OCI-M2 (cell line): ENCODE data around the gene ARSB.
"Not testable (repeated sequence)": the region's sequence is repeated elsewhere in the genome, so short reads cannot be mapped to it uniquely, and the experiment has no call there.

Experiments used
- DNase-seq: peaks from one replicate; lab custom pipeline; 2025; ENCODE audit not compliant: unreplicated experiment; lab: John Stamatoyannopoulos, UW

Gene ARSB

DNA sequence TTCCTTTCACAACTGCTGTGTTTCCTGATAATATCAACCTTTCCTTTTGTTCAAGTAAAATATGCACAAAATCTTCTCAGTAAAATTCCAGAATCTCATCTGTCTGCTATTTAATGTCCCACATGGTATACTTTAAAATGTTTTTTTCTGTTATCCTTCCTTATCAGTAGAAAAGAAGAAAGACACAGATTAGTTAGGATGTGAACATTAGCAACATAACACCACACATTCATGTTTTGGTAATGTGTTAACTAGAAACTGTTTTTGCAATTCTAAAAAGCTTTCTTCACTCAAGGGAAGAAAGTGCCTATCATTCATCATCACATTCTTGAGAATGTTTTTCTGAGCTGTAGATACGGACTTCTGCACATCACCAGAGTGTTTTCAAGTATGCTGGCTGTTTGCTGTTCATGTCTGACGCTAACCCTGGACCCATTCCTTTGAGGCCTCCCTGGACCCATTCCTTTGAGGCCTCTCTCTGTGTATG, 10.5 kb upstream of the ARSB start:
- no peak for DNase-seq

- DNase-seq: no peak
These were observed 8.1 kb upstream of the ARSB start for GRCh38 chr5:78993165-78993564.

DNA sequence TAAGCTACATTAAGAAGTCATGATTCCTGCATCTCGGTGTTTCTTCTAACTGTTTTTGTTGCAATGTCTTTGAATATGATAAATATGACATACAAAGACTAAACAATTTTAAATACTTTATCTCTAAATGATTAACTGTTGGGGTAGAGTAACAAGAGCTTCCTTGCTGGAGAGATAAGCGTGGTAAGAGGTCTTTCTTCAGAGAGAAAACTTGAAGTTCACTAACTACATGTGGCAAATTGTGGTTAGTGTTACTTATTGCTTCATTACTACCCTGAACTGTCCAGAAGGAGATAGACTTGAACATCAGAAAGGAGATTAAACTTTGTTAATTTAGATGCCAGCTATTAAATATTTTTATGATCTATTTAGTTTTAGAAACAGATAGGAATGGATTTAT, 7.0 kb upstream of the ARSB start:
- no peak for DNase-seq

DNA sequence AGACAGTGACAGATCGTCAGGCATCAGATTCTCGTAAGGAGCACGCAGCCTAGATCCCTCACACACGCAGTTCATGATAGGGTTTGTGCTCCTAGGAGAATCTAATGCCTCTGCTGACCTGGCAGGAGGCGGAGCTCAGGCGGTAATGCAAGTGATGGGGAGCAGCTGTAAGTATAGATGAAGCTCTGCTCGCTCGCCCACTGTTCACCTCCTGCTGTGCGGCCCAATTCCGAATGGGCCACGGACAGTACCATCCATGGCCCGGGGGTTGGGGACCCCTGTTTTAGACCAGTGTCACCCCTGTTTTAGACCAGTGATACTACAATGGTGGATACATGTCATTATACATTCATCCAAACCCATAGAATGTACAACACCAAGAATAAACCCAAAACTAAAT, 4.0 kb upstream of the ARSB start:
- DNase-seq: no peak

DNA sequence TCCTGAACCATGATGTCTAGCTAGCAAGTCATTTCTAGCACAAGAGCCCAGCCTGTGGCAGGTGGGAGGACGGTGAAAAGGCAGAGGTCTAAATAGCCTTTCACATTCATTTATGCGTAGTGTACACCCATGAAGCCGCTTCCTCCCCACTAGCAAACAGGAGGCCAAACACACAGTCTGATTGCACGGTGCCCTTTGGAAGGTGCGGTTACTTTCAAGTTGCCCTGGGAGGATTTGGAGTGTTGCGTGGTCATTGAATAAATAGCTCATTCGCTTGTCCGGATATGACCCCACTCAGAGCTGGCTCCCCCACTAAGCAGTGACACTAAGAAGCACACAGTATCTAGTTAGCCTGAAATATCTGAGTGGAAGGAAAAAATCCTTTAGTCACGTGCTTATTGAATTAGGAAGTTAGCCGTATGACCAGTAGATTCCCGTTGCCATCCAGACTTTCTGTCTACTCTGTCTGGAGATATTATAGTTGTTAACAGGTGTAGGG, 664 bp upstream of the ARSB start:
- no peak for DNase-seq

- no peak for DNase-seq
These were observed 533 bp downstream of the ARSB start for GRCh38 chr5:78984439-78985115.

DNA sequence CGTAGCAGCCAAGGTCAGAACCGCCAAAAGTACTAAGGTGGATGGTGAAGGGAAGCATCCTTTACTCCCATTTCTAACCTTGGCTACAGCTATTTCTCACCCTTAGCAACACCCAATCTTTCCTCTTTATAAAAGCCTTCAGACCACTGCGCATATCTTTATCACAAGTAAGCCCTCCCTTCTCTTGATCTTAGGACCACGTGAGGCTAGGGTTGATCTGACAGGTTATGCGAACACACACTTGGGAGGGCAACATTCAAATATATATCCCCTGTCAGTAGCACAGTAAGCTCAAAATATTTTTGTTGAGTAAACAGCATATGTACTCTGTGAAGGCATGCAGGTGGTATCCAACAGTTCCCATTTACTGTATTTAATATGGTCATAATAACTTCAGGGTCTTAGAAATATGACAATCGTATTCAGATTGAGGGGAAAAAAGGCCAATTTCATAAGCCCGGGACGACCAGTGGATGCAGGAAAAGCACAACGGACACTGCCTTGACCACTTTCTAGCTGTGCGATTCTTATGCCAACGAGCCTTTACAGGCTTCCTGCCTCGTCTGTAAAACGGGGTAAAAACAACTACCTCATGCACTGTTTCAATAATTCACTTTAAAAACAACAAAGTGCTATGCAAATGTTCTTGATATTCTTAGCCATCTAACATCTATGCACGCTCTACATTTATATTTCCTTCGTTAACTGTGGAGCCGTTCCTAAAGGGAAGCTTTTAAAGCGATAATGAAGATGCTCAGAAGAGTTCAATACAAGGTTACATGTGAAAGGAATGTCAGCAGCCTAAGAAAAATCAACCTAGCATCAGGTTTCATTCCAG, 1.3 kb downstream of the ARSB start:
- no peak for DNase-seq

DNA sequence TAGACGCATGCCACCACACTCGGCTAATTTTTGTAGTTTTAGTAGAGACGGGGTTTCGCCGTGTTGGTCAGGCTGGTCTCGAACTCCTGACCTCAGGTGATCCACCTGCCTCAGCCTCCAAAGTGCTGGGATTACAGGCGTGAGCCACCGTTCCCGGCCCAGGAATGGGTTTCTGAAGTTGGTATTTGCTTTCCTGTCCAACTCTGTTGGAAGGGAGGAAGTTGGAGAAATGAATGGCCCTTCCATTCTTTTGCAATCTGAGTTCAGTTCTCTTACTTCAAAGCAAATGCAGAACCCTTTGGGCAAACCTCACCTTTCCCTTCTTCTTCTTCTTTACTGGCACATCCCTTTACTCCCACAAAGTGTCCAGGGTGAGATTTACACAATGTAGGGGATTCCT, 1.9 kb downstream of the ARSB start:
- DNase-seq: not testable (repeated sequence)

GRCh38 chr5:78979909-78980308, 5.2 kb downstream of the ARSB start:
- no peak for DNase-seq

DNA sequence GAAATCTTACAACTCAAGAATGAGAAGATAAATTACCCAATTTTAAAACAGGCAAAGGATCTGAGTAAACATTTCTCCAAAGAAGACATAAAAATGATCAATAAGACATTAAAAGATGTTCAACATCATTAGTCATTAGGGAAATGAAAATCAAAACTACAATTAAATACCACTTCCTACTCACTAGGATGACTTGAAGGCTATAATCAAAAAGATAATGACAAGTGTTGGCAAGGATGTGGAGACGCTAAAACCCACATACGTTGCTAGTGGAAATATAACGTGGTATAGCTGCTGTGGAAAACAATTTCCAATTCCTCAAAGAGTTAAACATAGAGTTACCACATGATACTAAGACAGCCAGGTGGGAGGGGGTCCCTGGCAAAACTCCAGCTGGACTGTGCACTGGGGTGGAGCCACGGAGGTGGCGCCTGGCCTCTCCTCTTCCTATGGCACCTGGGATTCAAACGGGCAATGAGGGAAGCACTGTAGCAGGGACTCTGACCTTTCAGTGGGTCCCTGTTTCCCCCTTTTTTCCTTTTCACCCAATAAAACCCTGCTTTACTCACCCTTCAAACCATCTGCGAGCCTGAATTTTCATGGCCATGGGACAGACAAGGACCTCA, 5.9 kb downstream of the ARSB start:
- DNase-seq: no peak

DNA sequence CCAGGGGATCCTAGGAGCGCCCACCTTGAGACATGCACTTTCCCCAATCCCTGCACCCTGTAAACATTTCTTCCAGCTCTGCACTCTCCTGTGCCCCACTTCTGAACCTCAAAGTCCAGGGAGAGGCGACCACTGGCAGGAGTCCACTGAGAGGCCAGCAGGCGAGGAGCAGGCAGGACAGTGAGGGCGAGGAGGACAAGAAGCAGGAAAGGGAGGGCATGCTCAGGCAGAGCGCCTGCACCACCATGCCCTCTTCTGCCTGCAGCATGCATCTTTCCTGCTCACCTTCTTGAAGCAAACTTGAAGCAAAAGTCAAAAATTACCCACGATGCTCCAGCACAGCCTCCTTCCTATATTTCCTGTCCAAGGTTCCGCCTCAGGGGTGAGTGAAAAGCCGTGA, 10.1 kb downstream of the ARSB start:
- no peak for DNase-seq

- no peak for DNase-seq
These were observed 10.5 kb downstream of the ARSB start for GRCh38 chr5:78974601-78975000.

GRCh38 chr5:78974011-78974410, 11.1 kb downstream of the ARSB start:
- DNase-seq: no peak

DNA sequence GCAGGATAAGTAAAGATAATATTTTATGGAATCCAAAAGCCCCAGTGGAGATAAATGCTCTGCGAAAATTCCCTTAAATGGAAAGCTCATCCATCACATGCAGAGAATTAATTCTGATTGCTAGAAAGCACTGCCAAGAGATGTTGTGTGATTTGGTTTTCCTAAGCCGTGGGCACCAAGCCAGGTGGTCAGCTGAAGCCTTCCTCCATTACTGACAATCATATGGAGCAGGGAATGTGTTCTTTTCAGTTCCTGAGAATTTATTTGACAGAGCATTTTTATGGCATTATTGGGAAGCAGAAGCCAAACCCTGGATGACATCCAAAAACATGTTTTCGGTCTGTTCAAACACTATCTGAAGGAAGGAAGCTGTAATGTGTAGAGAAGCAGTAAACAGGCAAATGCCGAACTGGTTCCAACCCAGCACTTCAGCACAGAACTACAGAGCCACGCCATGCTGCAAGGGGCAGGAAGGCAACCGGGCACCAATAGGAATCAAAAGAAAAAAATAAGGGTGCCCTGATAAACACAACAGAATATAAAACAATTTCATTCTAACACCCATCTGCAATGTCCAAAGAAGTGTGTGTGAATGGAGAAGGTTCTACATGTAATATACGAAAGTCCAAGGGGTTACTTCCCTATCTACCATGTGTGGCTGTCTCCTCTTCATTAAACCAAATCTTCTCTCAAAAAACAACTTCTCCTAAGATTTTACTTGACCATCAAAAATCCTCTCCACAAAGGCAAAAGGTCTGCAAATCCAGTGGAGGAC, 12.3 kb downstream of the ARSB start:
- no peak for DNase-seq

DNA sequence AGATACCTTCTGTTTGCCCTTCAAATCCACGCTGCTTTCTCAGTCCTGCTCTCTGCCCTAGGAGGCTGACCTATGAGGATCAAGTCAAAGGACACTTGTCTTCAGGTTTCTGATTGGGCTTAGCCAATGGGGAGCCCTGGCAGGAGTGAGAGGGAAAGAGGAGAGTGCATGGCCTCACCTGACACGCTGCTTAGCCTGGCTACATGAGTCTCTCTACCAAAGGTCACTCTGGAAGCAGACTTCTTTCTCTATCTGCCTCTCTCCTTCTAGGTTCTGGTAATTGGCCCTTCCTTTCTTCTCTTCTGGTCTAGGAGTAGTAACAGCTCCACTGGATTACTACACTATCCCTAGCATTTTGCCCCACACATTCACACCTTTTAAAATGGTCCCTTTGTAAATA, 13.1 kb downstream of the ARSB start:
- DNase-seq: no peak

- no peak for DNase-seq
These were observed 16.3 kb downstream of the ARSB start for GRCh38 chr5:78968781-78969180.

- DNase-seq: no peak
These were observed 20.2 kb downstream of the ARSB start for GRCh38 chr5:78964889-78965288.

GRCh38 chr5:78961743-78962142, 23.4 kb downstream of the ARSB start:
- no peak for DNase-seq

DNA sequence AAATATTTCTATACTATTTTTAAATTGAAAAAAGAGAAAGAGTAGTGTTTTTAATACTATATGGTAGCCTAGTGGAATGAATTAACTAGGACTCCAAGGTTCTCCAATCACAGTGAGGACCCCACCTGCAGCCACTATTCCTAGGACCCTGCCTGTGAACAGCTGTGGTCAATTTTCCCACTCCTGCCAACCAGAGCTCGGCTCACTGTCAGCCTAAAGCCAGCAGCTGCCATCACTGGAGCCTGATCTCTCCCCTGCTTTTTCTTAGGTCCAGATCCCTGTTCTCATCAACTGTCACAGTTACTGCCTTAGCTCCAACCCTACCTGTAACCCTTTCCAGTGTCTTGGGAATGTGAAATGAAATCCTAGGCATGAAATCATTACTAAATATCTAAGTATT, 25.3 kb downstream of the ARSB start:
- DNase-seq: no peak

DNA sequence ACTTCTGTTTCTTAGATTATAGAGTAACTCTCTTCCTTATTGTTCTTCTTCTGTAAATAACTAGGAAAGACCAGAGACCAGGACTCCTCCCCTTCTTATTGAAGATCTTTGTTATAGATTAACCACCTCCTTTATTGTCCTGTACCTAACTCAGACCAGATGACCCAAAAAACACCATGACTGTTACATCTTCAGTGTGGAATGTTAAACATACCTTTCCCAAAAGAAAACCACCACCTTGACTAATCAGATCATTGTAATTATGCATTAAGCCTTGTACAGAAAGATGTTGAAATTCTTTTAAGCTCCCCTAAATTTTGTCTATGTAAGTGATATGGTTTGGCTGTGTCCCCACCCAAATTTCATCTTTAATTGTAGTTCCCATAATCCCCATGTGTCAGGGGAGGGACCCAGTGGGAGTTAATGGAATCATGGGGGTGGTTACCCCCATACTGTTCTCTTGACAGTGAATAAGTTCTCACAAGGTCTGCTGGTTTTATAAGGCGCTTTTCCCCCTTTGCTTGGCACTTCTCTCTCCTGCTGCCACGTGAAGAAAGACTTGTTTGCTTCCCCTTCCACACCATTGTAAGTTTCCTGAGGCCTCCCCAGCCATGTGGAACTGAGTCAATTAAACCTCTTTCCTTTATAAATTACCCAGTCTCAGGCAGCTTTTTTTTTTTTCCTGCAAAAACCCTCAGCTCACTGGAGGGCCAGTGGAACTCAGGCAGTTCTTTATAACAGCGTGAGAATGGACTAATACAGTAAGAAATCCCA, 26.3 kb downstream of the ARSB start:
- DNase-seq: no peak
